Upper lobe of right lung (tissue), 1 donor: ENCODE data around the gene FMNL3. TPM values are rescaled to one million over a fixed set of nuclear protein-coding genes. Genes with fewer than 3 reads are reported as not detected.

ENCODE experiments used
- ATAC-seq: fragments of 200-7000 bp; cut with Tn5 transposase; one replicate; pipeline ENCODE4 v1.9.1; 2020; ENCODE audit warnings: mild to moderate bottlenecking, moderate library complexity
- DNase-seq: peaks from one replicate; pipeline ENCODE4 v3.0.0-alpha.2; 2020
- H3K27ac ChIP-seq: fragments of 200-600 bp; one replicate; pipeline ENCODE4 v1.8.0; 2022
- H3K27me3 ChIP-seq: fragments of 200-600 bp; one replicate; pipeline ENCODE4 v1.8.0; 2022; ENCODE audit warnings: mild to moderate bottlenecking
- H3K36me3 ChIP-seq: fragments of 200-600 bp; one replicate; pipeline ENCODE4 v1.8.0; 2022
- H3K4me1 ChIP-seq: fragments of 200-600 bp; one replicate; pipeline ENCODE4 v1.8.0; 2022
- H3K4me3 ChIP-seq: fragments of 200-600 bp; one replicate; pipeline ENCODE4 v1.8.0; 2022; ENCODE audit warnings: mild to moderate bottlenecking
- H3K9me3 ChIP-seq: fragments of 200-600 bp; one replicate; pipeline ENCODE4 v1.8.0; 2022
- CTCF ChIP-seq: fragments of 200-600 bp; IDR thresholded peaks from one replicate; pipeline ENCODE4 v1.8.0; 2022; ENCODE audit warnings: antibody characterized with exemption
- intact Hi-C: fragments of 100-400 bp; cut with DNase I; formaldehyde crosslinking; loops from one replicate; pipeline ENCODE4 v1.11.0; 2022
- total RNA-seq: library from RNA; stranded (reverse); fragmentation: NEBNext Ultra II Directional; extraction: Animal tissue kit (Norgen Biotek cat#: 25700); gene quantifications from one replicate; pipeline ENCODE4 v1.2.1, GENCODE V29; 2021
- donor health status: DM: no; HTN: yes; CAD: no; lungs with severe emphysema.

Gene FMNL3
- total RNA-seq, 1 donor from 2014 or later: 40.3 TPM

DNA sequence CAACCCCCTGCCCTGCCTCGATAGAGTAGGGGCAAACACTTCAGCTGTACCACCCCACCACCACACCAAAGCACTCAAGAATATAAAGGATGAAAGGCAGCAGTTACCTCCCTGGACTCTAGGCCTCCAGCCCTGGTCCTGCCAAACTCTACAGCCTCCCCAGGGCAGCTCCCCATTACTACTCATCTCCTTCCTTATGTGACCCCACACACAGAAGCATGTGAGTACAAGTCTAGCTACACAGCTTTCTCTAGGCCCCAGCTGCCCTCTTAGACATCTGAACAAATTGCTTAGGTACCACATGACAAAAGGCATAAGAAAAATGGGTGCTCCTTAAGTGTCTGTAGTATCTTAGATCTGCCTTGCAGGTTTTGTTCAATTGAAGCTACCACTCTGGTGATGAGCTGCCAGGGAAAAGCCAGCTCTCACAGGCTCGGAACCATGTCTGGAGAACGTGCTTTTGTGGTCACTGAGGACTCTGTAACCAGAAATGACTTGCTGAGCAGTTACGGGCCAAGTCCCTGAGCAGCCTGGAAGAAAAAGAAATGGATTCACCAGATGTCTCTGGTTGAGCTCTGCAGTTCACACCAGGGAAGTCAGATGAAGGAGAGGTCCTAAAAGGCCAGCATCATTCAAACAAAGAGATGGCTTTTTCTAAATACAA is 32.8 kb downstream of the FMNL3 start:
- intact Hi-C loops: no loop called here
- DNase-seq (no peak), ATAC-seq (no peak)
- Histone ChIP-seq H3K4me1 (peaks cover 60% of the 10 kb centered on the region), H3K36me3 (no peaks in the 10 kb centered on the region), H3K27me3 (no peaks in the 10 kb centered on the region), H3K9me3 (no peaks in the 10 kb centered on the region), H3K4me3 (no peak overlapping the region), H3K27ac (peak overlapping the region; percentile 91)
- TF ChIP-seq CTCF: no peak

GRCh38 chr12:49673446-49674317 is 33.5 kb downstream of the FMNL3 start:
- DNase-seq: peak; percentile 91
- intact Hi-C loops: no loop called here
- H3K27me3 ChIP-seq: no peaks in the 10 kb centered on the region
- peak; percentile 48 for TF ChIP-seq CTCF
- H3K36me3 ChIP-seq: no peaks in the 10 kb centered on the region
- no peaks in the 10 kb centered on the region for H3K9me3 ChIP-seq
- peaks cover 60% of the 10 kb centered on the region for H3K4me1 ChIP-seq
- ATAC-seq: peak; percentile 96
- H3K27ac ChIP-seq: peak overlapping the region; percentile 91
- H3K4me3 ChIP-seq: no peak overlapping the region

- peak overlapping the region; percentile 91 for H3K27ac ChIP-seq
- intact Hi-C loops: no loop called here
- no peaks in the 10 kb centered on the region for H3K36me3 ChIP-seq
- no peak for DNase-seq
- no peak overlapping the region for H3K4me3 ChIP-seq
- H3K27me3 ChIP-seq: no peaks in the 10 kb centered on the region
- no peaks in the 10 kb centered on the region for H3K9me3 ChIP-seq
- peaks cover 60% of the 10 kb centered on the region for H3K4me1 ChIP-seq
- ATAC-seq: no peak
- TF ChIP-seq CTCF: no peak
Observed at GRCh38 chr12:49672301-49673217, 34.6 kb downstream of the FMNL3 start.

GRCh38 chr12:49671031-49671765 is 36.0 kb downstream of the FMNL3 start:
- peaks cover 60% of the 10 kb centered on the region for H3K4me1 ChIP-seq
- DNase-seq (no peak), ATAC-seq (peak; percentile 11)
- no peaks in the 10 kb centered on the region for H3K9me3 ChIP-seq
- no peak overlapping the region for H3K4me3 ChIP-seq
- no peak for TF ChIP-seq CTCF
- peak overlapping the region; percentile 91 for H3K27ac ChIP-seq
- intact Hi-C loops: no loop called here
- no peaks in the 10 kb centered on the region for H3K36me3 ChIP-seq
- no peaks in the 10 kb centered on the region for H3K27me3 ChIP-seq

- no peak for DNase-seq
- peak overlapping the region; percentile 91 for H3K27ac ChIP-seq
- H3K4me3 ChIP-seq: no peak overlapping the region
- no peaks in the 10 kb centered on the region for H3K36me3 ChIP-seq
- H3K27me3 ChIP-seq: no peaks in the 10 kb centered on the region
- no peaks in the 10 kb centered on the region for H3K9me3 ChIP-seq
- H3K4me1 ChIP-seq: peaks cover 60% of the 10 kb centered on the region
- intact Hi-C loops: no loop called here
- no peak for ATAC-seq
- TF ChIP-seq CTCF: no peak
Observed at GRCh38 chr12:49669796-49670195, 37.4 kb downstream of the FMNL3 start.
